Parathyroid adenoma (tissue), 2 donors: ENCODE data around the gene SPO11.
"Not testable (repeated sequence)": the region's sequence is repeated elsewhere in the genome, so short reads cannot be mapped to it uniquely, and the experiment has no call there.

Experiments
- H2AFZ ChIP-seq: fragments of 300-600 bp; sonication (generic); one replicate; pipeline ENCODE4 v1.7.0; 2017; ENCODE audit warnings: antibody characterized with exemption, mild to moderate bottlenecking
- H3K27ac ChIP-seq: fragments of 300-600 bp; sonication (generic); one replicate; pipeline ENCODE4 v1.7.0; 2017
- H3K27me3 ChIP-seq: fragments of 300-600 bp; sonication (generic); one replicate; pipeline ENCODE4 v1.7.0; 2017; ENCODE audit warnings: low read length; ENCODE audit not compliant: control insufficient read depth, insufficient read depth
- H3K36me3 ChIP-seq: fragments of 300-600 bp; sonication (generic); one replicate; pipeline ENCODE4 v1.7.0; 2017; ENCODE audit warnings: low read length; ENCODE audit not compliant: control insufficient read depth, insufficient read depth
- H3K4me1 ChIP-seq: fragments of 300-600 bp; sonication (generic); one replicate; pipeline ENCODE4 v1.7.0; 2017; ENCODE audit warnings: control low read depth
- H3K4me2 ChIP-seq: fragments of 300-600 bp; sonication (generic); one replicate; pipeline ENCODE4 v1.7.0; 2017; ENCODE audit warnings: low read length
- H3K4me3 ChIP-seq: fragments of 300-600 bp; sonication (generic); one replicate; pipeline ENCODE4 v1.7.0; 2017; ENCODE audit warnings: low read depth, low read length
- H3K79me2 ChIP-seq: fragments of 300-600 bp; sonication (generic); one replicate; pipeline ENCODE4 v1.7.0; 2017; ENCODE audit warnings: control low read depth
- H3K9ac ChIP-seq: fragments of 300-600 bp; sonication (generic); one replicate; pipeline ENCODE4 v1.7.0; 2017; ENCODE audit warnings: mild to moderate bottlenecking
- H3K9me3 ChIP-seq: fragments of 300-600 bp; sonication (generic); one replicate; pipeline ENCODE4 v1.7.0; 2017; ENCODE audit warnings: low read length; ENCODE audit not compliant: control insufficient read depth
- TF ChIP-seq, protein P1 (sequence below): fragments of 300-600 bp; sonication (generic); IDR thresholded peaks from one replicate; pipeline ENCODE4 v1.7.0; 2017; ENCODE audit warnings: antibody characterized with exemption, mild to moderate bottlenecking
- donor health status: primary hyperparathyroidism.

Gene SPO11

DNA sequence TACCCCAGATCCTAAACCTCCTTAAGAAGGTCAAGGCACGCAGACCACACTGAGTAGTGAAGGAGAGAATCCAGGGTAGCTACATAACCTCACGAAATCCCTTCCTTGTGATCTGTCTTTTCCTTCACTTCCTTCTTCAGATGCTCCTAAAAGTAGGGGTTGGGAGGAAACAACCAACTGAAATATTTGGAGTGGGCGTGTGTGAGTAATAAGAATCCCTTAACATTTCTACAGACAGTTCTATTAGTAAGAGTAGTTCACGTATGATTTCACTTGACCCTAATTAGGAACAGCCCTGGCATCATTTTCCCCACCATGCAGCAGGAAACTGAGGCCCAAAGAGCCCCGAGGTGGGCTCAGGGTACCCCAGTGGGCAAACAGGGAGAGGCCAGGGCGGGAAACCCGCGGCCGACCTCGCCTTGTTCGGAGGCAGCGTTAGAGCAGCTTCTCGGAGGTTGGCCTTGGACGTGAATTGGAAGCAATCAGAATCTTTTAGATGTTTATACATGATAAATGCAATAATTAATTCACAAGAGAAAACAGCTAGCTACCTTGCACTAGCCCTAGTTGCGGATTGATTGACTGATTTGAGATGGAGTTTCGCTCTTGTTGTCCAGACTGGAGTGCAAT, 20.6 kb downstream of the SPO11 start:
- H3K4me2 ChIP-seq, result no peak overlapping the region
- no peak overlapping the region for H3K27ac ChIP-seq
- peak overlapping the region; percentile 63 for H2AFZ ChIP-seq
- peaks cover 3% of the 10 kb centered on the region for H3K79me2 ChIP-seq
- TF ChIP-seq, protein P1, sequence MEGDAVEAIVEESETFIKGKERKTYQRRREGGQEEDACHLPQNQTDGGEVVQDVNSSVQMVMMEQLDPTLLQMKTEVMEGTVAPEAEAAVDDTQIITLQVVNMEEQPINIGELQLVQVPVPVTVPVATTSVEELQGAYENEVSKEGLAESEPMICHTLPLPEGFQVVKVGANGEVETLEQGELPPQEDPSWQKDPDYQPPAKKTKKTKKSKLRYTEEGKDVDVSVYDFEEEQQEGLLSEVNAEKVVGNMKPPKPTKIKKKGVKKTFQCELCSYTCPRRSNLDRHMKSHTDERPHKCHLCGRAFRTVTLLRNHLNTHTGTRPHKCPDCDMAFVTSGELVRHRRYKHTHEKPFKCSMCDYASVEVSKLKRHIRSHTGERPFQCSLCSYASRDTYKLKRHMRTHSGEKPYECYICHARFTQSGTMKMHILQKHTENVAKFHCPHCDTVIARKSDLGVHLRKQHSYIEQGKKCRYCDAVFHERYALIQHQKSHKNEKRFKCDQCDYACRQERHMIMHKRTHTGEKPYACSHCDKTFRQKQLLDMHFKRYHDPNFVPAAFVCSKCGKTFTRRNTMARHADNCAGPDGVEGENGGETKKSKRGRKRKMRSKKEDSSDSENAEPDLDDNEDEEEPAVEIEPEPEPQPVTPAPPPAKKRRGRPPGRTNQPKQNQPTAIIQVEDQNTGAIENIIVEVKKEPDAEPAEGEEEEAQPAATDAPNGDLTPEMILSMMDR, result no peak
- no peaks in the 10 kb centered on the region for H3K4me1 ChIP-seq
- no peak overlapping the region for H3K4me3 ChIP-seq
- no peaks in the 10 kb centered on the region for H3K27me3 ChIP-seq
- no peak overlapping the region for H3K9ac ChIP-seq
- H3K9me3 ChIP-seq, result no peaks in the 10 kb centered on the region
- no peaks in the 10 kb centered on the region for H3K36me3 ChIP-seq

GRCh38 chr20:57350726-57351041, 21.1 kb downstream of the SPO11 start:
- H3K27me3 ChIP-seq, H3K9me3 ChIP-seq, H3K79me2 ChIP-seq, H3K4me1 ChIP-seq, H3K9ac ChIP-seq, H3K36me3 ChIP-seq: not testable (repeated sequence)
- H3K4me2 ChIP-seq, result peak overlapping the region; percentile 95
- H3K27ac ChIP-seq, result peak overlapping the region; percentile 89
- peak overlapping the region; percentile 74 for H3K4me3 ChIP-seq
- H2AFZ ChIP-seq, result peak overlapping the region; percentile 99

- Histone ChIP-seq H3K79me2 (peaks cover 3% of the 10 kb centered on the region), H3K4me2 (peak within 1 kb of the TSS; percentile 95), H3K4me3 (peak within 1 kb of the TSS; percentile 74), H3K9me3 (no peaks in the 10 kb centered on the region), H3K27ac (peak within 1 kb of the TSS; percentile 89), H2AFZ (peak within 1 kb of the TSS; percentile 99), H3K27me3 (no peaks in the 10 kb centered on the region), H3K36me3 (no peaks in the 10 kb centered on the region), H3K4me1 (no peaks in the 10 kb centered on the region), H3K9ac (peak within 1 kb of the TSS; percentile 95)
- TF ChIP-seq, protein P1, result peak; percentile 12
Observed at GRCh38 chr20:57351042-57351783, 21.6 kb downstream of the SPO11 start, which contains the start of gene RAE1. Gene RAE1, plus strand, starts transcription at chr20:57351255. Its CDS starts 2,784 bp downstream, at chr20:57354039.

- Histone ChIP-seq H3K4me2 (peak overlapping the region; percentile 95), H3K9ac (no peak overlapping the region), H3K27me3 (no peaks in the 10 kb centered on the region), H3K9me3 (no peaks in the 10 kb centered on the region), H3K79me2 (peaks cover 3% of the 10 kb centered on the region), H2AFZ (no peak overlapping the region), H3K36me3 (no peaks in the 10 kb centered on the region), H3K4me1 (no peaks in the 10 kb centered on the region), H3K27ac (no peak overlapping the region), H3K4me3 (peak overlapping the region; percentile 74)
- TF ChIP-seq, protein P1, result no peak
Observed at GRCh38 chr20:57352305-57352704, 22.7 kb downstream of the SPO11 start.

DNA sequence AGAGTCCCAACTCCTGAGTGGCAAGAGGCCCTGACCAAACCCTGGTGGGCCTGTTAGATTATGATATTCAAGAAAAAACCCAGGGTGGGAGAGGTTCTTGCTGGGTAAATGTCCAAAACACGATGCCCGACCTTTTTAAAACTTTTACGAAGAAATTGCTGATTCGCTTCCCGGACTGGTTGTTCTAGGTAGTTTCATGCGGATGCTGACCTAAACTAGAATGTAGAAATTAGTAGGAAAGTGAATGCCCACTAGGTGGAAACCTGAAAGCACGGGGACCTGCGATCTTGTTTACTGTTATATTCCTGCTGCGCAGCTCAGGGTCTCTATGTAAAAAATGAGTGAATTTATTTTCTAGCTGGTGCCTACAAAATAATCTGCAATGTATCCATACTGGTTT, 23.7 kb downstream of the SPO11 start:
- no peak overlapping the region for H3K9ac ChIP-seq
- no peak overlapping the region for H3K4me3 ChIP-seq
- H3K9me3 ChIP-seq, result no peaks in the 10 kb centered on the region
- no peak overlapping the region for H3K27ac ChIP-seq
- no peaks in the 10 kb centered on the region for H3K4me1 ChIP-seq
- no peaks in the 10 kb centered on the region for H3K36me3 ChIP-seq
- no peak overlapping the region for H2AFZ ChIP-seq
- TF ChIP-seq, protein P1, result no peak
- H3K79me2 ChIP-seq, result peaks cover 3% of the 10 kb centered on the region
- no peak overlapping the region for H3K4me2 ChIP-seq
- H3K27me3 ChIP-seq, result no peaks in the 10 kb centered on the region
